Mucosa of descending colon (tissue), 3 donors: ENCODE measurements around the gene NFATC4. TPM values are rescaled to one million over a fixed set of nuclear protein-coding genes. Genes with fewer than 3 reads are reported as not detected.

Source experiments
- ATAC-seq: fragments of 200-7000 bp; cut with Tn5 transposase; one replicate; pipeline ENCODE4 v1.9.1; 2020; ENCODE audit warnings: mild to moderate bottlenecking, moderate library complexity
- DNase-seq, 3 donors: peaks; one replicate each; pipeline ENCODE4 v3.0.0-alpha.2; 2020
- H3K36me3 ChIP-seq: fragments of 200-600 bp; one replicate; pipeline ENCODE4 v1.8.0; 2021; ENCODE audit warnings: low read depth, mild to moderate bottlenecking
- H3K4me1 ChIP-seq: fragments of 200-600 bp; one replicate; pipeline ENCODE4 v1.8.0; 2021; ENCODE audit warnings: low read depth, mild to moderate bottlenecking
- H3K4me3 ChIP-seq: fragments of 200-600 bp; one replicate; pipeline ENCODE4 v1.8.0; 2021; ENCODE audit warnings: mild to moderate bottlenecking
- H3K9me3 ChIP-seq: fragments of 200-600 bp; one replicate; pipeline ENCODE4 v1.8.0; 2021; ENCODE audit warnings: mild to moderate bottlenecking
- CTCF ChIP-seq: fragments of 200-600 bp; IDR thresholded peaks from one replicate; pipeline ENCODE4 v1.8.0; 2022; ENCODE audit warnings: antibody characterized with exemption, mild to moderate bottlenecking
- intact Hi-C, 2 donors: fragments of 100-400 bp; cut with DNase I in 1 of 2; cut with micrococcal nuclease in 1 of 2; formaldehyde crosslinking; loops; one replicate each; pipeline versions ENCODE4 v1.11.0 to v1.11.1; 2022; cut with DNase I, micrococcal nuclease
- total RNA-seq, 3 donors: library from RNA; stranded (reverse); fragmentation: NEBNext Ultra II Directional in 2 of 3; extraction: Animal tissue kit (Norgen Biotek cat#: 25700) in 2 of 3; gene quantifications; one replicate each; pipeline versions ENCODE4 v1.2.1 to v1.2.4, GENCODE V29; 2021 to 2023
- donor health status: DM: no; HTN: no; CAD: no; lungs with moderate emphysema.
- donor health status: DM: no; HTN: no; CAD: no.
- donor health status: DM: no; HTN: yes; CAD: no.

NFATC4 gene
- total RNA-seq, 3 donors from 2014 or later, result 11.9 to 112 (median 25.2) TPM

- Histone ChIP-seq H3K4me3 (no peak overlapping the region), H3K36me3 (no peaks in the 10 kb centered on the region), H3K9me3 (no peaks in the 10 kb centered on the region), H3K4me1 (peaks cover 18% of the 10 kb centered on the region)
- intact Hi-C loops, result no loop called here
- DNase-seq, result no peak
- no peak for TF ChIP-seq CTCF
- ATAC-seq, result no peak
Measured at GRCh38 chr14:24399999-24400718, 32.2 kb downstream of the NFATC4 start.

- no peaks in the 10 kb centered on the region for H3K9me3 ChIP-seq
- peaks cover 18% of the 10 kb centered on the region for H3K4me1 ChIP-seq
- intact Hi-C loops, result no loop called here
- TF ChIP-seq CTCF, result no peak
- H3K36me3 ChIP-seq, result no peaks in the 10 kb centered on the region
- DNase-seq, result no peak
- ATAC-seq, result no peak
- H3K4me3 ChIP-seq, result no peak overlapping the region
Measured at GRCh38 chr14:24401810-24402702, 34.1 kb downstream of the NFATC4 start.

GRCh38 chr14:24403294-24403998 is 35.5 kb downstream of the NFATC4 start:
- DNase-seq, result no peak
- TF ChIP-seq CTCF, result no peak
- H3K4me3 ChIP-seq, result no peak overlapping the region
- ATAC-seq, result no peak
- no peaks in the 10 kb centered on the region for H3K36me3 ChIP-seq
- intact Hi-C loops, result no loop called here
- no peaks in the 10 kb centered on the region for H3K9me3 ChIP-seq
- peaks cover 9% of the 10 kb centered on the region for H3K4me1 ChIP-seq

GRCh38 chr14:24404814-24405213 is 36.8 kb downstream of the NFATC4 start:
- intact Hi-C loops, result no loop called here
- peaks cover 7% of the 10 kb centered on the region for H3K4me1 ChIP-seq
- DNase-seq (no peak), ATAC-seq (no peak)
- no peak for TF ChIP-seq CTCF
- no peaks in the 10 kb centered on the region for H3K9me3 ChIP-seq
- H3K4me3 ChIP-seq, result no peak overlapping the region
- no peaks in the 10 kb centered on the region for H3K36me3 ChIP-seq

- no peak for TF ChIP-seq CTCF
- intact Hi-C loops, result no loop called here
- no peak for ATAC-seq
- Histone ChIP-seq H3K4me3 (no peak overlapping the region), H3K4me1 (peaks cover 4% of the 10 kb centered on the region), H3K36me3 (no peaks in the 10 kb centered on the region), H3K9me3 (no peaks in the 10 kb centered on the region)
- no peak for DNase-seq
Measured at GRCh38 chr14:24406416-24406815, 38.4 kb downstream of the NFATC4 start.
